Neural progenitor cell (in vitro differentiated cells): Measurements from ENCODE around the gene EHF. TPM values are rescaled to one million over a fixed set of nuclear protein-coding genes. Genes with fewer than 3 reads are reported as not detected.

Source experiments
- DNase-seq: peaks from one replicate; pipeline ENCODE4 v3.0.0-alpha.2; 2016; ENCODE audit warnings: low spot score
- H2AFZ ChIP-seq: fragments of 200-600 bp; sonication (generic); replicated peaks from 2 replicates; pipeline ENCODE4 v1.6.1; 2016; ENCODE audit warnings: antibody characterized with exemption
- H3F3A ChIP-seq: fragments of 200-600 bp; sonication (generic); 2 replicates; pipeline ENCODE4 v1.6.1; 2016; ENCODE audit warnings: antibody characterized with exemption, low read depth
- H3K27ac ChIP-seq: fragments of 200-600 bp; sonication (generic); 2 replicates; pipeline ENCODE4 v1.5.1; 2016; ENCODE audit warnings: mild to moderate bottlenecking
- H3K27me3 ChIP-seq: fragments of 200-600 bp; sonication (generic); 2 replicates; pipeline ENCODE4 v1.6.1; 2016; ENCODE audit warnings: mild to moderate bottlenecking, moderate library complexity
- H3K36me3 ChIP-seq: fragments of 200-600 bp; sonication (generic); 2 replicates; pipeline ENCODE4 v1.5.1; 2016
- H3K4me1 ChIP-seq: fragments of 200-600 bp; sonication (generic); 2 replicates; pipeline ENCODE4 v1.6.1; 2016; ENCODE audit warnings: mixed run types
- H3K4me2 ChIP-seq: fragments of 200-600 bp; sonication (generic); 2 replicates; pipeline ENCODE4 v1.6.1; 2016
- H3K4me3 ChIP-seq: fragments of 200-600 bp; sonication (generic); 2 replicates; pipeline ENCODE4 v1.5.1; 2016
- H3K79me2 ChIP-seq: fragments of 200-600 bp; sonication (generic); 2 replicates; pipeline ENCODE4 v1.6.1; 2016; ENCODE audit warnings: low read depth
- H3K9ac ChIP-seq: fragments of 200-600 bp; sonication (generic); 2 replicates; pipeline ENCODE4 v1.6.1; 2016
- H3K9me3 ChIP-seq: fragments of 200-600 bp; sonication (generic); 2 replicates; pipeline ENCODE4 v1.5.1; 2016; ENCODE audit warnings: low read depth
- H4K20me1 ChIP-seq: fragments of 200-600 bp; sonication (generic); 2 replicates; pipeline ENCODE4 v1.6.1; 2016; ENCODE audit warnings: low read depth
- H3K27ac Mint-ChIP-seq: 3 replicates; pipeline ENCODE4 v1.8.0; 2021; ENCODE audit warnings: mixed read lengths
- H3K27me3 Mint-ChIP-seq: 2 replicates; pipeline ENCODE4 v1.8.0; 2022; ENCODE audit warnings: low read depth, mild to moderate bottlenecking, inconsistent platforms, moderate library complexity, mixed read lengths; ENCODE audit not compliant: insufficient read depth
- H3K36me3 Mint-ChIP-seq: 3 replicates; pipeline ENCODE4 v1.8.0; 2021; ENCODE audit warnings: mixed read lengths
- H3K4me1 Mint-ChIP-seq: 3 replicates; pipeline ENCODE4 v1.8.0; 2021; ENCODE audit warnings: mixed read lengths
- H3K4me3 Mint-ChIP-seq: 3 replicates; pipeline ENCODE4 v1.8.0; 2021; ENCODE audit warnings: mild to moderate bottlenecking, moderate library complexity, mixed read lengths
- H3K9me3 Mint-ChIP-seq: 3 replicates; pipeline ENCODE4 v1.8.0; 2020; ENCODE audit warnings: mixed read lengths
- EZH2 ChIP-seq: fragments of 200-600 bp; sonication (generic); IDR thresholded peaks from 2 replicates; pipeline ENCODE4 v1.6.1; 2017; ENCODE audit warnings: antibody characterized with exemption, mild to moderate bottlenecking, moderate library complexity
- EZH2phosphoT487 ChIP-seq: fragments of 200-600 bp; sonication (generic); IDR thresholded peaks from 2 replicates; pipeline ENCODE4 v1.6.1; 2017; ENCODE audit warnings: antibody characterized with exemption
- total RNA-seq: library from RNA; depleted of rRNA; stranded (reverse); fragments of >200 nt; gene quantifications from 2 replicates; pipeline ENCODE4 v1.2.3, GENCODE V29; 2015; ENCODE audit warnings: low replicate concordance
- TF ChIP-seq, protein P1 (sequence below): fragments of 200-600 bp; sonication (generic); IDR thresholded peaks from 2 replicates; pipeline ENCODE4 v1.5.1; 2017; ENCODE audit warnings: antibody characterized with exemption, mild to moderate bottlenecking

The EHF gene
- total RNA-seq, 1 donor from 2014 or later, result not detected

DNA sequence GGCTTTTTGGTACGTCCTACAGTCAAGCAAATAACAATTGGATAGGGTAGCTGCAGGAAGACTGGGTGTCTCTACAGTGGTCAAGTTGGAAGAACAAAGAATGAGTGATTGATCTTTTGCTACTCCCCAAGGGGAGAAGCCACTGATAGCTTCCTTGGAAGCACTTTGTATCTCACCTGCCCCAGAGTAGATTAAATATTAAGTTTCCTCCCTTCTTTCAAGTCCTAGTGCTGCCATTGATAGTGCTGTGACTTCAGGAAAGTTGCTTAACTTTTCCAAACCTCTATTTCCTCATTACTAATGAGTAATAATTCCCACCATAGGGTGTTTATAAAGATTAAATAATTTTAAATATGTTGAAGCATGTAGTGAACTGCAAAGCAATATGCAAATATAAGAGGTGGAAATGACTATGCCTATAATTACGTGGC lies 35.6 kb upstream of the EHF start:
- Histone ChIP-seq H3K79me2 (no peaks in the 10 kb centered on the region), H3K27me3 (no peaks in the 10 kb centered on the region), H3K9me3 (no peaks in the 10 kb centered on the region), H3K4me1 (peaks cover 25% of the 10 kb centered on the region), H3K36me3 (no peaks in the 10 kb centered on the region), H3F3A (peaks cover 8% of the 10 kb centered on the region), H2AFZ (no peak overlapping the region), H3K4me3 (no peak overlapping the region), H3K9ac (no peak overlapping the region), H3K4me2 (peak overlapping the region; percentile 58), H3K27ac (peak overlapping the region; percentile 23), H4K20me1 (no peaks in the 10 kb centered on the region)
- Mint-ChIP-seq H3K4me1 (peaks cover 17% of the 10 kb centered on the region), H3K36me3 (no peaks in the 10 kb centered on the region), H3K4me3 (no peak overlapping the region), H3K27me3 (peaks cover 2% of the 10 kb centered on the region), H3K9me3 (peaks cover 6% of the 10 kb centered on the region), H3K27ac (no peak overlapping the region)
- no peak for DNase-seq
- TF ChIP-seq EZH2, result no peak
- TF ChIP-seq EZH2phosphoT487, result no peak
- TF ChIP-seq, protein P1, sequence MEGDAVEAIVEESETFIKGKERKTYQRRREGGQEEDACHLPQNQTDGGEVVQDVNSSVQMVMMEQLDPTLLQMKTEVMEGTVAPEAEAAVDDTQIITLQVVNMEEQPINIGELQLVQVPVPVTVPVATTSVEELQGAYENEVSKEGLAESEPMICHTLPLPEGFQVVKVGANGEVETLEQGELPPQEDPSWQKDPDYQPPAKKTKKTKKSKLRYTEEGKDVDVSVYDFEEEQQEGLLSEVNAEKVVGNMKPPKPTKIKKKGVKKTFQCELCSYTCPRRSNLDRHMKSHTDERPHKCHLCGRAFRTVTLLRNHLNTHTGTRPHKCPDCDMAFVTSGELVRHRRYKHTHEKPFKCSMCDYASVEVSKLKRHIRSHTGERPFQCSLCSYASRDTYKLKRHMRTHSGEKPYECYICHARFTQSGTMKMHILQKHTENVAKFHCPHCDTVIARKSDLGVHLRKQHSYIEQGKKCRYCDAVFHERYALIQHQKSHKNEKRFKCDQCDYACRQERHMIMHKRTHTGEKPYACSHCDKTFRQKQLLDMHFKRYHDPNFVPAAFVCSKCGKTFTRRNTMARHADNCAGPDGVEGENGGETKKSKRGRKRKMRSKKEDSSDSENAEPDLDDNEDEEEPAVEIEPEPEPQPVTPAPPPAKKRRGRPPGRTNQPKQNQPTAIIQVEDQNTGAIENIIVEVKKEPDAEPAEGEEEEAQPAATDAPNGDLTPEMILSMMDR, result no peak

DNA sequence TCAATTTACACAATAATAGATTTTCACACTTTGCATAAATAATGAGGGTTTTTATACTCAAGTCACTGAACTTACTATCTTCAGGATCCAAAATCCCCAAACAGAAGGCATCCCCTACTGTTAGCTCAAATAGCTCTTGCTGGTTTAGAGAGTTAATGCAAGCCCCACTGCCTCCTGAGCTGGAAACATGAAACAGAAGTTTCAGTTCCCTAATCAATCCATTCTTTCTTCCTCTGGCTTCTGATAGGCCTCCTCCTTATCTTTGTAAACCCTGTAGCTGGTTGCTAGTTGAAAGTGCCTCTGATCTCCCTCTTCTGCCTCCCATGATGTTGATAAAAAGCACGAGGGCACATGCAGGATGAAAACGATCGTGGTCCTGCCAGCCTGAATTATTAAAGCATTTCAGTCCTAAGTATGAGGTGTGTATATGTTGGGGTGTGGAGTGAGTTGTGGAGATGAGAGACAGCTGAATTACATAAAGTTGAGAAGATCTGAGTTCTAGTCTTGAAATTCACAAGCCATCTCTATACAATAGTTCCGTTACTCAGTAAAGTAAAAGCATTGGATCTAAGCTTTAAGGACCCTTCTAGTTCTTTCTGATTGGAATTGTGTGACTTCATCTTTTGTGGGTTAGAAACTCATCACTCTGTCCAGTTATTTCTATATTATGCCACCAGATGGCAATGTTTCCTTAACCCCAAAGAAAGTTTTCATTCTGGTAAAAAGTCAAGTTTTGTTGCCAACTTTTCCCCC lies 35.0 kb upstream of the EHF start:
- Histone ChIP-seq H3K4me1 (peaks cover 25% of the 10 kb centered on the region), H2AFZ (peak overlapping the region; percentile 85), H3F3A (peaks cover 8% of the 10 kb centered on the region), H3K9me3 (no peaks in the 10 kb centered on the region), H3K9ac (no peak overlapping the region), H4K20me1 (no peaks in the 10 kb centered on the region), H3K27me3 (no peaks in the 10 kb centered on the region), H3K79me2 (no peaks in the 10 kb centered on the region), H3K4me3 (no peak overlapping the region), H3K27ac (peak overlapping the region; percentile 23), H3K4me2 (peak overlapping the region; percentile 58), H3K36me3 (no peaks in the 10 kb centered on the region)
- Mint-ChIP-seq H3K4me1 (peaks cover 17% of the 10 kb centered on the region), H3K27ac (peak overlapping the region; percentile 83), H3K4me3 (peak overlapping the region; percentile 1), H3K27me3 (no peaks in the 10 kb centered on the region), H3K9me3 (peaks cover 6% of the 10 kb centered on the region), H3K36me3 (no peaks in the 10 kb centered on the region)
- no peak for TF ChIP-seq EZH2phosphoT487
- TF ChIP-seq, protein P1, result peak; percentile 78
- peak; percentile 66 for DNase-seq

- H2AFZ ChIP-seq, result peak overlapping the region; percentile 85
- H3K4me1 Mint-ChIP-seq, result peaks cover 17% of the 10 kb centered on the region
- H3K27ac Mint-ChIP-seq, result peak overlapping the region; percentile 83
These were observed 34.2 kb upstream of the EHF start for GRCh38 chr11:34586488-34587281.

More at GRCh38 chr11:34586488-34587281, 34.2 kb upstream of the EHF start:
- no peaks in the 10 kb centered on the region for H3K27me3 Mint-ChIP-seq
- Histone ChIP-seq H4K20me1 (no peaks in the 10 kb centered on the region), H3K27me3 (no peaks in the 10 kb centered on the region), H3K36me3 (no peaks in the 10 kb centered on the region), H3K4me1 (peaks cover 25% of the 10 kb centered on the region), H3K27ac (no peak overlapping the region), H3K9ac (no peak overlapping the region), H3K9me3 (no peaks in the 10 kb centered on the region), H3K4me2 (peak overlapping the region; percentile 58), H3K4me3 (no peak overlapping the region), H3K79me2 (no peaks in the 10 kb centered on the region), H3F3A (peaks cover 8% of the 10 kb centered on the region)
- no peak overlapping the region for H3K4me3 Mint-ChIP-seq
- H3K9me3 Mint-ChIP-seq, result peaks cover 4% of the 10 kb centered on the region
- TF ChIP-seq EZH2 (no peak), EZH2phosphoT487 (no peak)
- TF ChIP-seq, protein P1, result no peak
- DNase-seq, result no peak
- H3K36me3 Mint-ChIP-seq, result no peaks in the 10 kb centered on the region
